HG02763 (cell line): ENCODE data around the gene KIAA0825.

ENCODE experiments used
- ATAC-seq: cut with Tn5 transposase; IDR thresholded peaks from one replicate; pipeline ENCODE4 v1.9.1; 2021; ENCODE audit warnings: mild to moderate bottlenecking, moderate library complexity; ENCODE audit not compliant: unreplicated experiment

The KIAA0825 gene

GRCh38 chr5:94329115-94329514, 289.3 kb downstream of the KIAA0825 start:
- no peak for ATAC-seq

DNA sequence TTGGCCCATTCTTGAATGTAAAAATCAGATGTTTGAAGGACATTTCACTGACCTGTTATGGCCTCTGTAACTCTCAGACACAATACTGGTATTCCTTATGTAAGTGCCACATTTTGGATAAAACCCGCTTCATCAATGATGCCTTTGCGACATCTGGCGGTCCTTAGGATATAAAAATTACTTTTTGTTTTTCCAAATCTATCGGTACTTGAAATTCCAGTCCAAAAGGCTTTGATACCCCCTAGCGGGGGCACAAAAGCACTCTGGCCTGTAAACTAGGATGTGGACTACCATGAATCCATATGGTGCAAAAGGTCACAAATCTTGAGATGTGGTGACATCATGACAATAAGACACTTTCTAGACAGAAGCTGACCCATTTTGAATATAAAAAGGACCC, 291.8 kb downstream of the KIAA0825 start:
- no peak for ATAC-seq

DNA sequence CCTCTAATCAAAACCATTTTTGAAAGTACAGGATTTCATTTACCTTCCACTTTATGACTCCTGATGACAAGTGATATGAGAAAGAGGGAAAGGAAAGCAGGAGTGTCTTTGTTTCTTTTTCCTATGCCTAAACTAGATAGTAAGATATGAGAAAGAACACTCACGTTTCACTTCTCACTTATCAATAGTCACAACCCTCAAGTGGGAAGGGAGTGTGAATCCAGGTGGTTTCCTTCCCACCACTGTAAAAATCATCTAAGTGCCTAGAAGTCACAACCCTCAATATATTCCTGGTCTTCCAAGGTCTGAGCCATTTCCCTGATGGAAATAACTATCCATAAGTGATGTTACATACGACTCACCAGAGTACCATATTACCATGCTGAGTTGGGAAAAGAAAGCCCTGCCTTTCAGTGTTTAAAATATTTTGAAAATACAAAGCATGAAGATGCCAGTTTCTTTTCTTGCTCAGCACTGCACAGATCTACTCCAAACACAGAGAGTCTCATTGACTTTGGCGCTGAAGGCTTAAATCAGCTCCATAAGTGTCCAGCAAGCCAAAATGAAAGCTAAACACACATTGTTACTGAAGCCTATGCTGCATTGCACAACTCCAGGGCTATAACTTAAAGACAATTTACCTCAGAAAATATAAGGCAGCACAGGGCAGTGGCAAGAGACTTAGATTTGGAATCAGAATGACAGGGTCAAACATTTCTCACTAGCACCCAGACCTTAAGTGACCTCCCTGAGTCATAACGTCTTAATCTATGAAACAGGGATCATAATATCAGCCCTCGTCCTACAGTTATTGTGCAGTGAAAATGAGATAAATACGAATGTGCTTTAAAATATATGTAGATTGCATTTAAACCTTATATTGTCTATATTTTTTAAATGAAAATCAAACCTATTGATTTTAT, 301.2 kb downstream of the KIAA0825 start:
- no peak for ATAC-seq

DNA sequence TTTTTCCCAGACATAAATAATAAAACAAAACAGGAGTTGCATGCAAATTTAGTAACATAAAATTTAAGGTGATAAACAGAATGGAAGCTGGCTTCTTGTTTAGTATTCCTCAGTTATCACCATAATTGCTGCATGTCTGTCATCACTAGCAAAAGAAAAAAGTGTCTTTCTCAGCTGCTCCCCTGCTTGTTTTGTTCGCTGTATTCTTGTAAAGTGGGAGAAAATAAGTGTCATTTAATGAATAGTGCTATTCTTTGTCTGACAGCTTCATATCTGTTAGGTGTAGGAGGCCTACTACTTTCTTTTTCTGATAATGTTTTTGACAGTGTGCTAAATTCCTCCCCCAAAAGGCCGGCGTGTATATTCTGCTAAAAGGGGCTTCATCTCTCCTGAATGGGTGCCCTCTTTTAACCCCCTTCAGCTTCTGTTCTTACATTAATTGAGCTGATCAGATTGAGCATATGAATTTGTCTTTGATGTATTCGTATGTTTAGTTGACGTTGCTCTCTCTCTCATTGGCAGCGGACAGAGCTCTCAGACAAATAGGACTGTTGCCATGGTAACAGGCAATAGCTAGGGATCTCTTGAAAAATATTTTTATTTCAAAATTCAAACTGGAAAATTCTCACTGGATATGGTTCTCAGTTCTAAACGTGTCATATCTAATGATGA, 303.8 kb downstream of the KIAA0825 start:
- no peak for ATAC-seq

DNA sequence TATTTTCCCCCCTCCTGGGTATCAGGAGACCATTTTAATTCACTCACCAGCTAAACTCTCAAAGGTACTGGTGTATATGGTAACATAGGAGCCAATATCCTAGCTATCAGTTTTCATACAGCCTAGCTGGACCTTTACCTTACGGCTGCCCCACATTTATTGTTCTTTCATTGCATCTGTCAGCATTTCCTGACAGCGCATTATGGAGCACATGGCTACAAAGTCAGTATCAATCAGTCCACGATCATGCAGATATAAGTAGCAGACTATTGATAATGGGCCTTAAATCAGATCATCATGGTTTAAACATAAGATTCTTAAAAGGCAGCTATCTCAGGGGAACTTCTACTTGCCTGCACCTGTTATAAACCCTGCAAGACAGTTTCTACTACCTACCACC, 304.7 kb downstream of the KIAA0825 start:
- no peak for ATAC-seq

DNA sequence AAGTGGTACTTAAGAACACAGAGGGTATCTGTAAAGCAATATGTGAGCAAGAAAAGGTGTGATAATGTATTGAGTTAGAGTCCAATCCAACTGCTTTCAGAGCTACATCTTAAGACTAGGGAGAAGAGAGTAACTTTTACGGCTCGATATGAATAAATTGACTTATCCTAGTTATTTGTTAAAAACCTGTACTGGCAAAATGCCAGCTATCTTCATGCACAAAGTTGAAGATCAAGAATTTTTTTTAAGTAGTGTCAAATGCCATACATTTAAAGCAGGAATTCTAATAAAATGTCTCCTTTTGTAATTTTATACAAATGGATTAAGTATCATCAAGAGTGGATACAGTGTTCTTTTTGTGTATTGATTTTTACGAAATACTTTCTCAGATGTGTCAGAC, 305.2 kb downstream of the KIAA0825 start:
- no peak for ATAC-seq

DNA sequence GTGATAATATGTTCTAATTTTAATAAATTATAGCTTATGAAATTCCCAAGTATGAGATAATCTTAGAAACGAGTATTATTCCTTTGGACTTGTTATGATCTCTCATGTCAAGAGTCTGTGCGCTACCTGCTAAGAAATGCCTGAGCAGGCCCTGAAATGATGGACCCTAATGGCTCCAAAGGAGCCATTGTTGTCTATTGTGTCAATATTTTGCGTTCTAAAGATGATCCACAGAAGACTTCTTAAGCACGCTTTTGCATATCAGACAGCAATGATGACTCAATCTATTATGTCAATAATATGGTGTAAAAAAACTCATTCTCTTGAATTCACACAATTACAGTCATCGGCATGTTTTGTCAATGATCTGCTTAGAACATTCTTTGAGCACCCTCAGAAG, 306.1 kb downstream of the KIAA0825 start:
- no peak for ATAC-seq

DNA sequence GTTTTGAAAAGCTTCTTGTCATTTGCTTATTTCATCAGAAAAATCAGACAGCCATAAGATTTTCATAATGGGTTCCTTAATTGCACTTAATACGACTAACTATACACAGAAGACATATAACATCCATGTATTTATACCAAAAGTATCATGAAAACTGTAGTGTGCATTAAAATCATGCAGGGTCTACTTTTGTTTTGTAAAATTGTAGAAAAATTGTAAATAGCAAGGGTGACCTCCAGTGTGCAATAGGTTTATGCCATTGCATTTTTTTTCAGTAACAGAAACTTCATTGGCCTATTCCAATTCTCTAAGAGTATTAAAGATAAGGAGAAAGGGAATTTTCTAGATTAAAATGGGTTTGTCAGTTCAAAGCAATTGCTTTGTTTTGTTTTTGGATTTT, 307.6 kb downstream of the KIAA0825 start:
- ATAC-seq, result no peak

DNA sequence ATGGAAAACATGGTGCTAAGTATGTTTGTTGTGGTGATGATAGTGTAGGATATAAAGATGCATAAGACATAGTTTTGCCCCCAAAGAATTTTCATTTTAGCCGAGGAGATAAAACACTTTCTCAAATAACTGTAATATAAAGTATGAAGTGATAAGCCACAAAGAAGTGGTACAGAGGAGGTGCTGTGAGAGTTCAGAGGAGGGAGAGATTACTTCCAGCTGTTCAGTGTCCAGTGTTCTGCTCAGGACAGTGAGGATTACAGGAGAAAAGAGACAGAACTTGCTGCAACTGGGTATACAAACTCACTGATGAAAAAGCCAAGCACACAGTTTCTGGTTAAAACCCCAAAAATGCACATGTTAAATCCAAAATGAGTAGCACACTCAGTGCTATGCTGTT, 309.3 kb downstream of the KIAA0825 start:
- no peak for ATAC-seq

DNA sequence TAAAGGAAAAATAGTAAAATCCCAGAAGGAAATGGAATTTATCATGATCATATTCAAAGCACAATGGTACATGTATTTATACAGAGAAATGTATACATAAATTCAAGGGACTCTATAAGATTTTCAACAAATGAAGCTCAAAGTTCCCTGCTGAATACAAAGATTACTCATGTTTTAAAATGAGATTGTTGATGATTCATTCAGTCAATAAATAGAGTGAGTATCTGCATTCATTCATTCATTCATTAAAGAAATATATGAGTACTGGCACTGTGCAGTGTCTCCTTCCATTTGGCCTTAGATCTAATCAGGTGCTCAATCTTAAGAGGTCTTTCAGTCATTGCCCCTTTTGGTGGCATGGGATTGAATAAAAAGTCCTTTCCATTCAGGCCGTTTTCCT, 310.0 kb downstream of the KIAA0825 start:
- no peak for ATAC-seq

DNA sequence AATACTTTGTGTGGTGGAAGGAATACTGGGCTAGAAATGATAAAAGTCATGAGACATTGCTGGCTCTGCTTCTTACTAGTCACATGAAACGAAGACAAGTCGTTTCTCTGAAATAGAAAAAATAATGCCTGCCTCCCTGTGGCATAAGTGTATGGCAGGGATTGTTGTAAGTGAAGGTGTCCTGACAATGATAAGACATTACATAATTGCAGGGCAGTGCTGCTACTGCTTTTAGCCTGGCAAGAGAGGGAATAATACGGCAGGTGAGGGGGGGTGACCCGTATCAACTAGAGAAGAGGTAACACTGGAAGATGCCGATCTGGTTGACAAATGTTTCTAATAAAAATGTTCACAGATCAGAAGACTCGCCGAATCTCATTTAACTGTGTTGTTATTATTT, 314.3 kb downstream of the KIAA0825 start:
- ATAC-seq, result no peak

GRCh38 chr5:94288937-94289336, 329.5 kb downstream of the KIAA0825 start:
- ATAC-seq, result no peak

DNA sequence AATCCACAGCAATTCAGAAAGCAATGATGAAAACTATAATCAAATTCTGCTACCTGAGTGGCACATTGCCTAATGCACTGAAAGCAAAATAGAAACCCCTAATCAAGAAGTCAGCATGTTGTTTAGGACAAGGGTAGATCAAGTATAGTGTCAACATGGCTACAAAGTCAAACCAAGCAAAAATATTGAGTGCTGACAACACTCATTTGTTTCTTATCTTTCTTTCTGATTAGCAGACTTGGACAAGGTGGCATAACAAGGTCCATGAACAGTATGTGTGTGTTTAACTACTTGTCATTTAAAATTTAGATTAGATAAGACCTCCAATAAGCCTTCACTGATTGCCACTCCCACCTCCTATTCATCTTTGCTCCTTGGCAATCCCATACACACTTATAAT, 332.4 kb downstream of the KIAA0825 start:
- no peak for ATAC-seq

DNA sequence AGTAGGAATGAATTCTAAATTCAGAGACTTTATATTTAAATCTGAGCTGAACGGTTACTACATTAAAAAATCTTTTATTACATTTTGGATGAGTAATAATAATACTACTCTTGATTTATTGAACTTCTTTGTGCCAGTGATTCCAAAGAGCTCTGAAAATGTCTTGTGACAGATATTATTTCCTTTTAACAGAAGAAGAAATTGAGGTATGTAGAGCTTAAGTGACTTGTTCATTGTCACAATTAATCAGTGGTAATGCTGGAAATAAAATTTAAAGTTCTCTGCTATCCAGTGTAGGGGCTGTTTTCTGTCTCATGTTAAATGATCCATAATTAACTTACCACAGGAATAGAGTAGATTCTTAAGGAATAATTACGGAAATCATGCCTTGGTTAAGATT, 335.3 kb downstream of the KIAA0825 start:
- ATAC-seq, result no peak

DNA sequence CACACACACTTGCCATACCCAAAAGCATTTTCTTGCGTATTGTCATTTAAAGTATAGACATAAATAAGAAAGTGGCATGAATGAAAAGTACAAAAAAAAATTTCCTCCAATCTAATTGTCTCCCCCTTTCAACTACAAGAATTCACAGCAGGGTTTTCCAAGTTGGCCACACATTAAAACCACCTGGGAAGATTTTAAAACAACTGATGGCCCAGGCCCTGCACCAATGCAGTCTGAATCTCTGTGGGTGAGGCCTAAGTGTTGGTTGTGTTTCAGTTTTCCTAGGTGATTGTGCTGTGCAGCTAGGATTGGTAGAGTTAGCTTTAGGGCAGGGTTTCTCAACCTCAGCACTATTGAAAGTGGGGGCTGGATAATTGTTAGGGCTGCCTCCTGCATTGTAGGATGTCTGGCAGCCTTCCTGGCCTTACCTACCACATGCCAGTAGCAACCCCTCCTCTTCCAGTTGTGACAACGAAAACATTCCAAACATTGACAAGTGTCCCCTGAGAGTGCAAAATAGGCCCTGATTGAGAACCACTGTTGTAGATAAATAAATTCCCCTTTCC, 337.1 kb downstream of the KIAA0825 start:
- ATAC-seq, result no peak

GRCh38 chr5:94276751-94277150, 341.7 kb downstream of the KIAA0825 start:
- ATAC-seq, result no peak

DNA sequence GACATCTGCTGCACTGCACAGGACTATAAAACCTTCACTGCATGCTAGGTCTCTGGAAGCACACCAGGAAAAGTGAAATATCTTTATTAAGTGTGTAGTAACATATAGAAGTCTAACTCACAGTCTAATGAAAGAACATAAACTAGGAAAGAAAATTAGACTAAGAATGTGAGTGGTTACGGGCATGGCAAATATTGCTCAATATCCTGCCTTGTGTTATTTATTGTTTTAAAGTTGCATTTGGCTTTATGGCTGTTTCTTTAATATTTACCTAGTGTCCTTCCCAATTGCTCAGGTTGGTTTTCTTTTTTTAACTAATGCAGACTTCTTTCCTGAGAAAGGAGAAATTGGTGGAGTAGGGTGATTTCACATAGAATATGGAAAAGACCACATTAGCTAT, 342.4 kb downstream of the KIAA0825 start:
- ATAC-seq, result no peak

- no peak for ATAC-seq
Measured at GRCh38 chr5:94274707-94275106, 343.7 kb downstream of the KIAA0825 start.

- no peak for ATAC-seq
Measured at GRCh38 chr5:94268226-94268625, 350.2 kb downstream of the KIAA0825 start.

- ATAC-seq, result no peak
Measured at GRCh38 chr5:94267350-94267899, 351.0 kb downstream of the KIAA0825 start.

GRCh38 chr5:94266170-94266569, 352.2 kb downstream of the KIAA0825 start:
- no peak for ATAC-seq

DNA sequence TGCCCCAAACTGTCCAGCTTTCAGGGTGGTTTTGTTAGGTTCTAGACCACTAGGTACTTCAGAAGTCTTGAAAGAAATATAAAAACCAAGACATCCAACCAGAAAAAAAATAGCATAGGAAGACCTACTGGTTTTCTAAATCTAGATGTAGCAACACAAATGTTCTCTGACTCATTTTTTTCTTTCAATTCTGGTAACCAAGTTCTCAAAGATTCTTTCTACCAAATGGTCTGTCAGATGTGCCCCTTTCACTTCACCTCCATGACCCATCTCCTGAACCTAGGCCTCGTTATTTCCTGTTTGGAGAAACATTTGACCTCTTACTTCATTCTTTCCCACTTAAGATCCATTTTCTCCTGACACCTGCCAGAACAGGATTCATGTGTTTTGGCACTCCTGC, 355.3 kb downstream of the KIAA0825 start:
- ATAC-seq, result no peak
